GM12878 (cell line): ENCODE data around the gene P2RX2. TPM values are rescaled to one million over a fixed set of nuclear protein-coding genes. Genes with fewer than 3 reads are reported as not detected.

Source experiments
- ATAC-seq: fragments of 200-7000 bp; cut with Tn5 transposase; 3 replicates; pipeline ENCODE4 v1.9.1; 2020; ENCODE audit warnings: mild to moderate bottlenecking, moderate library complexity
- BruUV-seq: library from RNA; stranded (reverse); fragments of 400-500 nt; replicated peaks from 2 replicates; lab custom pipeline; 2021; lab: Mats Ljungman, UMichigan
- CTCF ChIA-PET: fragments of 300-600 bp; sonication (Branson Sonifier 250); formaldehyde crosslinking; extraction: SDS; loops from one replicate; lab custom pipeline; 2021; ENCODE audit warnings: inconsistent platforms; lab: Yijun Ruan, JAX
- POLR2A ChIA-PET: fragments of 350-600 bp; formaldehyde crosslinking; extraction: SDS; loops from one replicate; lab custom pipeline; 2021; ENCODE audit warnings: inconsistent platforms; lab: Charles Lee
- RAD21 ChIA-PET: fragments of 300-600 bp; sonication (Branson Sonifier 250); formaldehyde crosslinking; loops from one replicate; lab custom pipeline; 2023; ENCODE audit warnings: antibody characterized with exemption; ENCODE audit not compliant: unreplicated experiment; lab: Charles Lee
- SMC1A ChIA-PET: fragments of 300-600 bp; sonication (Branson Sonifier 250); formaldehyde crosslinking; loops from one replicate; lab custom pipeline; 2023; ENCODE audit not compliant: unreplicated experiment, uncharacterized antibody; lab: Charles Lee
- DNase-seq: peaks from one replicate; pipeline ENCODE4 v3.0.0-alpha.2; 2011; ENCODE audit warnings: low read depth, low spot score
- FAIRE-seq: peaks from 3 replicates; lab custom pipeline; 2011; peaks lifted over from hg19 to GRCh38; lab: Jason Lieb, UNC
- H2AFZ ChIP-seq: 2 replicates; pipeline ENCODE4 v1.6.0; 2011; ENCODE audit warnings: low read depth, low read length, control low read depth; ENCODE audit not compliant: control insufficient read depth
- H3K27ac ChIP-seq: 2 replicates; pipeline ENCODE4 v1.5.1; 2011; ENCODE audit warnings: control low read depth; ENCODE audit not compliant: control insufficient read depth, insufficient read depth
- H3K27me3 ChIP-seq, 2 experiments: replicated peaks in 1 of 2; 2 replicates each; pipeline versions ENCODE4 v1.6.0 to v1.6.1; 2011; ENCODE audit warnings: low read length in 1 of 2; ENCODE audit not compliant: control insufficient read depth in 2 of 2, insufficient read depth in 2 of 2
- H3K36me3 ChIP-seq, 2 experiments: 2 replicates each; pipeline ENCODE4 v1.5.1; 2011; ENCODE audit warnings: low read length in 1 of 2; ENCODE audit not compliant: control insufficient read depth in 2 of 2, insufficient read depth in 2 of 2
- H3K4me1 ChIP-seq: 2 replicates; pipeline ENCODE4 v1.6.1; 2011; ENCODE audit warnings: mild to moderate bottlenecking, low read length, moderate library complexity, mixed read lengths; ENCODE audit not compliant: control insufficient read depth, insufficient read depth
- H3K4me2 ChIP-seq: 2 replicates; pipeline ENCODE4 v1.6.0; 2011; ENCODE audit warnings: control low read depth; ENCODE audit not compliant: control insufficient read depth, insufficient read depth
- H3K4me3 ChIP-seq: fragments of 200-600 bp; sonication (generic); 2 replicates; pipeline ENCODE4 v1.5.1; 2016
- H3K79me2 ChIP-seq: 2 replicates; pipeline ENCODE4 v1.6.0; 2011; ENCODE audit warnings: low read length; ENCODE audit not compliant: control insufficient read depth, insufficient read depth
- H3K9ac ChIP-seq: 2 replicates; pipeline ENCODE4 v1.8.0; 2011; ENCODE audit warnings: low read length, control low read depth, mixed read lengths; ENCODE audit not compliant: control insufficient read depth, insufficient read depth
- H3K9me3 ChIP-seq: replicated peaks from 3 replicates; pipeline ENCODE4 v1.5.1; 2011; ENCODE audit warnings: mild to moderate bottlenecking, low read length; ENCODE audit not compliant: control insufficient read depth, insufficient read depth
- H4K20me1 ChIP-seq: 2 replicates; pipeline ENCODE4 v1.6.0; 2011; ENCODE audit not compliant: control insufficient read depth, insufficient read depth
- ATF3 ChIP-seq: IDR thresholded peaks from 2 replicates; pipeline ENCODE4 v1.6.1; 2011; ENCODE audit warnings: low read depth, mild to moderate bottlenecking, low read length, moderate library complexity, borderline replicate concordance; ENCODE audit errors: extremely low read depth
- GABPA ChIP-seq: IDR thresholded peaks from 2 replicates; pipeline ENCODE4 v1.6.1; 2014; ENCODE audit warnings: antibody characterized with exemption, low read depth, mild to moderate bottlenecking, inconsistent platforms
- MTA3 ChIP-seq: IDR thresholded peaks from 2 replicates; pipeline ENCODE4 v1.6.1; 2012; ENCODE audit warnings: low read length, inconsistent platforms, borderline replicate concordance
- POLR2A ChIP-seq: IDR thresholded peaks from 2 replicates; pipeline ENCODE4 v1.6.1; 2011; ENCODE audit warnings: low read depth, mild to moderate bottlenecking, low read length
- SREBF2 ChIP-seq: IDR thresholded peaks from 2 replicates; pipeline ENCODE4 v1.6.1; 2012; ENCODE audit warnings: mild to moderate bottlenecking, low read length
- WGBS: methylation state at CpG from one replicate; pipeline ENCODE4 v1.1.6; 2016; ENCODE audit warnings: low lambda C conversion rate; ENCODE audit not compliant: insufficient replicate concordance, insufficient coverage; ENCODE audit errors: missing lambda C conversion rate; 5-methylcytosine and 5-hydroxymethylcytosine counted together
- in situ Hi-C: fragments of 300-500 bp; cut with MboI; formaldehyde crosslinking; loops from 9 replicates; pipeline ENCODE4 v1.14.3; 2018; ENCODE audit warnings: mixed read lengths
- intact Hi-C: fragments of 100-400 bp; cut with micrococcal nuclease; formaldehyde crosslinking; loops from one replicate; pipeline ENCODE4 v1.14.2; 2022; ENCODE audit not compliant: unreplicated experiment
- polyA plus RNA-seq, 11 experiments: library from polyadenylated mRNA; depleted of rRNA in 4 of 11; unstranded in 6 of 11; stranded (reverse) in 5 of 11; fragments of >200 nt; fragmentation: Nextera tagmentation in 4 of 11; fragmentation: Illumina TruSeq in 1 of 11; extraction: Ambion mirVana in 4 of 11; extraction: Trizol in 1 of 11; gene quantifications; 1 replicate in 1 of 11; 2 replicates in 10 of 11; pipeline versions ENCODE4 v1.2.1 to v1.2.3, GENCODE V29; 2011 to 2016; ENCODE audit warnings: inconsistent platforms in 2 of 11, missing spikeins in 2 of 11, low read depth in 1 of 11
- total RNA-seq, 4 experiments: library from RNA; depleted of rRNA in 3 of 4; stranded (reverse); fragments of >200 nt in 3 of 4; fragmentation: Illumina TruSeq in 1 of 4; extraction: Trizol in 1 of 4; gene quantifications; 2 replicates each; pipeline versions ENCODE4 v1.2.1 to v1.2.3, GENCODE V29; 2013 to 2021

P2RX2 gene
- total and polyA plus RNA-seq, 10 of the 15 experiments (the other 5 are each of a cell fraction or from before 2014, with no cell fraction given), result not detected

DNA sequence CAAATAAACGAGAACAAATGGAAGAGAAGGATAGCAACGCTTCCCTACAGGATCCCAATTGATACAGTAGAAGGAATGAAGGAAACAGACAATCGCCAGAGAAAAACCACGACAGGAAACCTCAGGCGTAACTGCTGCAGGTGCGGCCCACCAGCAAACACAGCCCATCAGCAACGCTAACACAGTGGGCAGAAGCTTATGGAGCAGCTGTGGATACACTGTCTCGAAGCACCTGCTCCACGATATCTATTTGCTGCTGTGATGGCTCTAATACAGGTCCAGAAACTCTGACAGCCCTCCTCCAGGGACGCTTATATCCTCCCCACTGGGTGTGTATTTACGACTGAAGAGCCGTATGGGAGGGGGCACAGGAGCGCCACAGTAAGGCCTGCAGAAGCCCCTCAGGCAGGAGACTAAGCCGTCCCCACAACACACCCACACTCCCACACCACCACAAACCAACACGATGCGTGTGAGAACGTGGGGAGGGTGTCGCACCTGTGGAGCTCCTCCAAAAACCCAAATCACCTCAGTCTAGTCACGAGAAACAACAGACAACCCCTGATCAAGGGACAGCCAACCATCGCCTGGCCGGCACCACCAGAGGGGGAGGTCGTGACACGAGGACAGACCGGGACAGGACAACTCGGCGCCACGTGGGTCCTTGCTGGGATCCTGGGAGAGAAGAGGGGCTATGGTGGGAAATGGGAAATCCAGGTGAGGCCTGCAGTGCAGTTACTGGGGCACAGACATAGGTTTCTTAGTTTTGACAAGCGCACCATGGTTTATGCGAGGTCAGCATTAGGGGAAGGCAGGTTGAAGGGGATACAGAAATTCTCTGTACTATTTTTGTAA is 44.6 kb downstream of the P2RX2 start:
- H3K4me3 ChIP-seq, result no peak overlapping the region
- ChIA-PET SMC1A (no interaction called here), CTCF (no interaction called here), POLR2A (no interaction called here), RAD21 (no interaction called here)
- H3K4me1 ChIP-seq, result no peaks in the 10 kb centered on the region
- no peaks in the 10 kb centered on the region for H3K27me3 ChIP-seq
- BruUV-seq, result no TSS peak
- intact Hi-C loops, result no loop called here
- ATAC-seq (no peak), FAIRE-seq (no peak), DNase-seq (no peak)
- H3K79me2 ChIP-seq, result no peaks in the 10 kb centered on the region
- H4K20me1 ChIP-seq, result no peaks in the 10 kb centered on the region
- no peaks in the 10 kb centered on the region for H3K9me3 ChIP-seq
- H3K27ac ChIP-seq, result no peak overlapping the region
- peaks cover 36 to 47% of the 10 kb centered on the region in 2 experiments; a peak in 3 of 4 replicates for H3K36me3 ChIP-seq
- TF ChIP-seq MTA3 (no peak), ATF3 (no peak), POLR2A (0 out of 2 replicates have a peak, but pooled peaks have one; percentile 20), GABPA (no peak), SREBF2 (no peak)
- no peak overlapping the region for H2AFZ ChIP-seq
- H3K4me2 ChIP-seq, result no peak overlapping the region
- WGBS, result 88% methylated on average over 28 of the region's 29 CpGs
- in situ Hi-C loops, result no loop called here
- H3K9ac ChIP-seq, result no peak overlapping the region
